Fibroblast of lung (primary cell): Measurements from ENCODE around the gene DONSON.

Source experiments
- EZH2 ChIP-seq: IDR thresholded peaks from 2 replicates; pipeline ENCODE4 v1.5.1; 2012; ENCODE audit warnings: low read length, control low read depth, mild to moderate bottlenecking; ENCODE audit errors: missing control alignments
- TF ChIP-seq, protein P1 (sequence below), 2 donors: IDR thresholded peaks in 1 of 2; conservative IDR thresholded peaks in 1 of 2; 1 replicate in 1 of 2; 2 replicates in 1 of 2; pipeline ENCODE4 v1.5.1; 2011 to 2012; ENCODE audit warnings: low read length in 2 of 2, control low read depth in 1 of 2, inconsistent platforms in 1 of 2, low read depth in 1 of 2, mild to moderate bottlenecking in 1 of 2

- TF ChIP-seq, protein P1, sequence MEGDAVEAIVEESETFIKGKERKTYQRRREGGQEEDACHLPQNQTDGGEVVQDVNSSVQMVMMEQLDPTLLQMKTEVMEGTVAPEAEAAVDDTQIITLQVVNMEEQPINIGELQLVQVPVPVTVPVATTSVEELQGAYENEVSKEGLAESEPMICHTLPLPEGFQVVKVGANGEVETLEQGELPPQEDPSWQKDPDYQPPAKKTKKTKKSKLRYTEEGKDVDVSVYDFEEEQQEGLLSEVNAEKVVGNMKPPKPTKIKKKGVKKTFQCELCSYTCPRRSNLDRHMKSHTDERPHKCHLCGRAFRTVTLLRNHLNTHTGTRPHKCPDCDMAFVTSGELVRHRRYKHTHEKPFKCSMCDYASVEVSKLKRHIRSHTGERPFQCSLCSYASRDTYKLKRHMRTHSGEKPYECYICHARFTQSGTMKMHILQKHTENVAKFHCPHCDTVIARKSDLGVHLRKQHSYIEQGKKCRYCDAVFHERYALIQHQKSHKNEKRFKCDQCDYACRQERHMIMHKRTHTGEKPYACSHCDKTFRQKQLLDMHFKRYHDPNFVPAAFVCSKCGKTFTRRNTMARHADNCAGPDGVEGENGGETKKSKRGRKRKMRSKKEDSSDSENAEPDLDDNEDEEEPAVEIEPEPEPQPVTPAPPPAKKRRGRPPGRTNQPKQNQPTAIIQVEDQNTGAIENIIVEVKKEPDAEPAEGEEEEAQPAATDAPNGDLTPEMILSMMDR (conservative IDR thresholded peaks at IDR 0.05 in 1 of 2, IDR thresholded peaks at IDR 0.05 in 1 of 2; ENCODE audit: low read depth in 1 of 2, low read length in 2 of 2): no peak
- no peak for TF ChIP-seq EZH2
Observed at GRCh38 chr21:33572350-33572749, 16.1 kb downstream of the DONSON start.
